ENCODE results near the gene BRF1. TPM values are rescaled to one million over a fixed set of nuclear protein-coding genes. Genes with fewer than 3 reads are reported as not detected.
A peak's percentile ranks its signal among the peaks of the same experiment; 100 is the strongest.

Gene BRF1, protein sequence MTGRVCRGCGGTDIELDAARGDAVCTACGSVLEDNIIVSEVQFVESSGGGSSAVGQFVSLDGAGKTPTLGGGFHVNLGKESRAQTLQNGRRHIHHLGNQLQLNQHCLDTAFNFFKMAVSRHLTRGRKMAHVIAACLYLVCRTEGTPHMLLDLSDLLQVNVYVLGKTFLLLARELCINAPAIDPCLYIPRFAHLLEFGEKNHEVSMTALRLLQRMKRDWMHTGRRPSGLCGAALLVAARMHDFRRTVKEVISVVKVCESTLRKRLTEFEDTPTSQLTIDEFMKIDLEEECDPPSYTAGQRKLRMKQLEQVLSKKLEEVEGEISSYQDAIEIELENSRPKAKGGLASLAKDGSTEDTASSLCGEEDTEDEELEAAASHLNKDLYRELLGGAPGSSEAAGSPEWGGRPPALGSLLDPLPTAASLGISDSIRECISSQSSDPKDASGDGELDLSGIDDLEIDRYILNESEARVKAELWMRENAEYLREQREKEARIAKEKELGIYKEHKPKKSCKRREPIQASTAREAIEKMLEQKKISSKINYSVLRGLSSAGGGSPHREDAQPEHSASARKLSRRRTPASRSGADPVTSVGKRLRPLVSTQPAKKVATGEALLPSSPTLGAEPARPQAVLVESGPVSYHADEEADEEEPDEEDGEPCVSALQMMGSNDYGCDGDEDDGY
- total RNA-seq (10 to 100 TPM; 49.3 to 54.6 TPM), polyA plus RNA-seq (ENCODE audit: insufficient read length in 2 of 2) (10 to 100 TPM; 70.0 to 77.9 TPM)
- long read RNA-seq, donor 1, partial matches to known transcripts: 31 of 41 reads
- long read RNA-seq, donor 1, other reads (novel, unspliced or antisense): 7 of 41 reads
- long read RNA-seq, donor 2, partial matches to known transcripts: 0 of 4 reads
- long read RNA-seq, donor 2, other reads (novel, unspliced or antisense): 0 of 4 reads
- long read RNA-seq, donor 3, partial matches to known transcripts: 21 of 22 reads
- long read RNA-seq, donor 3, other reads (novel, unspliced or antisense): 0 of 22 reads
- long read RNA-seq, donor 4, partial matches to known transcripts: 0 of 1 reads
- long read RNA-seq, donor 4, other reads (novel, unspliced or antisense): 0 of 1 reads

DNA sequence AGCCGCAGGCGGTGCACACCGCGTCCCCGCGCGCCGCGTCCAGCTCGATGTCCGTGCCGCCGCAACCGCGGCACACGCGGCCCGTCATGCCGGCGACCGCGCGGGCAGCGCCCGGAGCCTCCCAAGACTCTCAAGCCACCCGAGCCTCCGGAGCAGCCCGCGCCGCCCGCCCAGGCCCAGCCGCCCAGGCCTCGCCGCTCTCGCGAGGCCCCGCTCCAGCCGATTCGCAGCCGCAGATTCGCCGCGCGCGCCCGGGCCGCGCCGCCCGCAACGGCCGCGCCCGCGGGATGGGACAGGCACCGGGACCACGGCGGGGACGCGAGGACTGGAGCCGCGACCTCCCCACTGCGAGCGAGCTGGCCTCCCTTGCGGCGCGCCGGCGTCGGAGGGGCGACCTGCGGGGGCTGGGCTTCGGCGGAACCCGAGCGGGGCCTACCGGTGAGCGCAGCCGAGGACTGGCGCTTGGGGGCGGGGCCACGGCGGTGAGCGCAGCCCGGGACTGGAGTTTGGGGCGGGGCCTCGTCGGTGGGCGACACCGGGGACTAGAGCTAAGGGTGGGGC lies at the start of gene BRF1:
BRF1 (minus strand) TSS at position 460 of the 561 bp plus-strand sequence; CDS start at position 88, 372 bp downstream.
- H3K9me3 ChIP-seq (ENCODE audit: control insufficient read depth, insufficient read depth, low read length): no peaks in the 10 kb centered on the region
- peaks cover 25% of the 10 kb centered on the region for H3K4me1 ChIP-seq (ENCODE audit: control insufficient read depth, insufficient read depth, low read length)
- DNase-seq (ENCODE audit: low read depth in 4 of 6, low spot score in 6 of 6): peak in 4 of 6 donors; percentile 78 to 97 (median 91)
- peak within 1 kb of the TSS; percentile 94 for H3K27ac ChIP-seq (ENCODE audit: low read depth, low read length)
- H3K36me3 ChIP-seq (ENCODE audit: control insufficient read depth, insufficient read depth, low read length): peaks cover 3% of the 10 kb centered on the region
- 0% methylated on average over 90 of the region's 90 CpGs for WGBS (ENCODE audit: insufficient coverage)
- H3K27me3 ChIP-seq (ENCODE audit: control insufficient read depth, insufficient read depth, low read length): no peaks in the 10 kb centered on the region
- H3K4me3 ChIP-seq (ENCODE audit: low read depth, low read length): peak within 1 kb of the TSS; percentile 72

DNA sequence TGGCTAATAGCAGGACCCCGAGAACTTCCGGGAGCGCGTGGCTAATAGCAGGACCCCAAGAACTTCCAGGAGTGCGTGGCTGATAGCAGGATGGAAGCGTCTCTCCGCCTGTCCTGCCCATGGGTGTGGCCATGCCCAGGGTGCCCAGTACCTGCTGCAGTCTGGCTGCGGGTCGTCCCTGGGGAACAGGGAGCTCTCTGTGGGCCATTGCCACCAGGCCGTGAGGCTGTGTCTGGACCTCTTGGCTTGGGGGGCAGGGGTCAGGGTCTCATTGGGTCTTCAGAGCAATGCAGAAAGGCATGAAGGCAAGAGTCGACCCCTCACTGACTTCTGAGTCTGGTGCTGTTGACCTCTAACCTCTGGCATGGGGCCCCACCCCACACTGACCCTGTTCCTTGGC lies 49.2 kb upstream of the BRF1 start:
- Histone ChIP-seq H3K4me3 (ENCODE audit: low read depth, low read length) (no peak overlapping the region), H3K4me1 (ENCODE audit: control insufficient read depth, insufficient read depth, low read length) (peaks cover 6% of the 10 kb centered on the region)

DNA sequence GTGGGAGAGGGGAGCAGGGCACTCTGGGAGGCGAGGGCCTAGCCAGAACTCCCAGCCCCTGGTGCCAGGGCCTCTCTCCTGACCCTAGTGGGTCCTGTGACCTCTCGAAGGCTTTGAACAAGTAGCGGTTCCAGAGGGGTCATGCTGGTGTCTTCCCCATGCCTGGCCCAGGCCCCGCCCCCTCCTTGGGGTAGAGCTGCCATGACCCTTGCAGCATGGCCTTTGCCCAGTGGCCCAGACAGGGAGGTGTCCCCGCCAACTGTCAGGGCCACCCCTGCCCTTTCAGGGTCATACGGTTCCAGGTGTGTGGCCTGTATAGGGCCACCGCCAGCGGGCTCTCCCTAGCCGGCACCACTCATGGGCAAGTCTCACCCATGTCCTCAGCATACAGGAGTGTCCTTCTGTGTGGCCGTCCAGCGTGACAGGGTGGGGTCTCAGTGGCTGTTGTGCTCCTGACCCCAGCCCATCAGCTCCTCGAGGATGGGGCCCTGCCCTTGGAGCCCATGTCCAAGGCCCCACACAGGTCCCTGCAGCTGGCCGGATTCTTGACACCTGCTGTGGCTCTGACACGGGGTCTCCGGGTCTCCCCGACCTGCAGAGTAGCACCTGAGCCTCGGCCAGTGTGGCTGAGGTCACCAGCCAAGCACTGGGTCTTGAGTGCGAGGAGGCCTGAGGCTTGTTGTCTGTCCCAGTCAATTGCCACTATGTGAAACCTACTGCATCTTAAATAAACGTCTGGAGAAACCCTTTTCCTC lies 48.3 kb upstream of the BRF1 start:
- 91% methylated on average over 19 of the region's 19 CpGs for WGBS (ENCODE audit: insufficient coverage)

More for the DNA sequence above, 49.2 kb upstream of the BRF1 start:
- no peaks in the 10 kb centered on the region for H3K27me3 ChIP-seq (ENCODE audit: control insufficient read depth, insufficient read depth, low read length)
- no peak for DNase-seq (ENCODE audit: low read depth in 4 of 6, low spot score in 6 of 6)
- no peaks in the 10 kb centered on the region for H3K9me3 ChIP-seq (ENCODE audit: control insufficient read depth, insufficient read depth, low read length)
- peaks cover 73% of the 10 kb centered on the region for H3K36me3 ChIP-seq (ENCODE audit: control insufficient read depth, insufficient read depth, low read length)
- WGBS (ENCODE audit: insufficient coverage): 90% methylated on average over 11 of the region's 11 CpGs
- H3K27ac ChIP-seq (ENCODE audit: low read depth, low read length): no peak overlapping the region

DNA sequence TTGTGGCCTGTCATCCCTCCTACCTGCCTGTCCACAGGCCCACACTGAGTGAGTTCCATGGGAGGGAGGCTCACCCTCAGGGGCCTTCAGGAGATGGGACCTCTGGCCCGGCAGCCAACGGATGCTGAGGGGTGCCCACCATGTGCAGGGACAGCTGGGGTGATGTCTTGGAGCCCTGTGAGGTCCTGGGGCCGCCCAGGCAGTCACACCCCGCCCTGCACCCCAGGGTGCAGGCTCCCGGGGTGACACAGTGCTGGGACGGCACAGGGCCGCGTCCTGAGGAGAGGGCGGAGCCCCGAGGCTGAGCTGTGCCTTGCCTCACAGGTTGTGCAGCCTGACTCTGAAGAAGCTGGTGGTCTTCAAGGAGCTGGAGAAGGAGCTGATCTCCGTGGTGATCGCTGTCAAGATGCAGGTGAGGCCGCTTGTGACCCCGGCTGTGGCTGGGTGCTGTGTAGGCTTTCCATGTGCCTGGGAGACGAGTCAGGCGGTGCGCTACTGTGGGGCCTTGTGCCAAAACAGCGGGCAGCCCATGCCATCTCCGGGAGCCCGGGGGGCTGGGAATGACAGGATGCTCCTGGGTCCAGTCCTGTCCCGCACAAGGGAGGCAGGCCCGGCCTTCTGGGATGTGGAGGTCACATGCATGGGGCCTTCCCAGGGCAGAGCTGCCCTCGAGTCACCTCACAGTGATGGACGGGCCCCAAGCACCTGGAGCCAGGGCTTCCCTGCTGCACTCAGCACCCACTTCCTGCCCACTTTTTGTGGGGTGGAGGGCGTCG lies 47.6 kb upstream of the BRF1 start:
- H3K9me3 ChIP-seq (ENCODE audit: control insufficient read depth, insufficient read depth, low read length): no peaks in the 10 kb centered on the region
- no peak overlapping the region for H3K27ac ChIP-seq (ENCODE audit: low read depth, low read length)
- WGBS (ENCODE audit: insufficient coverage): 82% methylated on average over 25 of the region's 26 CpGs

More for the DNA sequence above, 48.3 kb upstream of the BRF1 start:
- H3K27me3 ChIP-seq (ENCODE audit: control insufficient read depth, insufficient read depth, low read length): no peaks in the 10 kb centered on the region
- no peak overlapping the region for H3K4me3 ChIP-seq (ENCODE audit: low read depth, low read length)
- H3K36me3 ChIP-seq (ENCODE audit: control insufficient read depth, insufficient read depth, low read length): peaks cover 65% of the 10 kb centered on the region
- H3K9me3 ChIP-seq (ENCODE audit: control insufficient read depth, insufficient read depth, low read length): no peaks in the 10 kb centered on the region
- no peak for DNase-seq (ENCODE audit: low read depth in 4 of 6, low spot score in 6 of 6)
- H3K27ac ChIP-seq (ENCODE audit: low read depth, low read length): no peak overlapping the region
- peaks cover 6% of the 10 kb centered on the region for H3K4me1 ChIP-seq (ENCODE audit: control insufficient read depth, insufficient read depth, low read length)

DNA sequence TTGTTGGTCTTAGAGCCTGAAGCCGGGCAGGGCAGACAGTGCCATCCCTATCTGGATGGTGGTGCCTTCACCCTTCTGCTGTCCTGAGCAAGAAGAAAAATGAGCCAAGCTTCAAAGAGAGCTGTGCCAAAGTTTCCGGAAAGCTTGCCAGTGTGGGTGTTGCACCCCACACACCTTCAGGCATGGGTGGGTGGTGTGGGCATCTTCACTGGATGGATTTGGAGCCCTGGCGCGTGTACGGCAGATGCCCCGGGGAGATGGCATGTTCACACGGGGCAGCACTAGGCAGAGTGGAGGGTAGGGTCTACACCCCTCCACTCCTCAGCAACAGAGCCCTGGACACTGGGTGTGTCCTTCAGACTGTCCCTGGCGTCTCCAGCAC lies 46.8 kb upstream of the BRF1 start:
- H3K27me3 ChIP-seq (ENCODE audit: control insufficient read depth, insufficient read depth, low read length): no peaks in the 10 kb centered on the region
- WGBS (ENCODE audit: insufficient coverage): 88% methylated on average over 7 of the region's 8 CpGs
- H3K27ac ChIP-seq (ENCODE audit: low read depth, low read length): no peak overlapping the region
- no peaks in the 10 kb centered on the region for H3K9me3 ChIP-seq (ENCODE audit: control insufficient read depth, insufficient read depth, low read length)
- H3K36me3 ChIP-seq (ENCODE audit: control insufficient read depth, insufficient read depth, low read length): peaks cover 49% of the 10 kb centered on the region
- H3K4me3 ChIP-seq (ENCODE audit: low read depth, low read length): no peak overlapping the region
- DNase-seq (ENCODE audit: low read depth in 4 of 6, low spot score in 6 of 6): no peak
- peaks cover 15% of the 10 kb centered on the region for H3K4me1 ChIP-seq (ENCODE audit: control insufficient read depth, insufficient read depth, low read length)

More for the DNA sequence above, 47.6 kb upstream of the BRF1 start:
- Histone ChIP-seq H3K27me3 (ENCODE audit: control insufficient read depth, insufficient read depth, low read length) (no peaks in the 10 kb centered on the region), H3K4me1 (ENCODE audit: control insufficient read depth, insufficient read depth, low read length) (peaks cover 10% of the 10 kb centered on the region), H3K4me3 (ENCODE audit: low read depth, low read length) (no peak overlapping the region), H3K36me3 (ENCODE audit: control insufficient read depth, insufficient read depth, low read length) (peaks cover 57% of the 10 kb centered on the region)
- DNase-seq (ENCODE audit: low read depth in 4 of 6, low spot score in 6 of 6): no peak

DNA sequence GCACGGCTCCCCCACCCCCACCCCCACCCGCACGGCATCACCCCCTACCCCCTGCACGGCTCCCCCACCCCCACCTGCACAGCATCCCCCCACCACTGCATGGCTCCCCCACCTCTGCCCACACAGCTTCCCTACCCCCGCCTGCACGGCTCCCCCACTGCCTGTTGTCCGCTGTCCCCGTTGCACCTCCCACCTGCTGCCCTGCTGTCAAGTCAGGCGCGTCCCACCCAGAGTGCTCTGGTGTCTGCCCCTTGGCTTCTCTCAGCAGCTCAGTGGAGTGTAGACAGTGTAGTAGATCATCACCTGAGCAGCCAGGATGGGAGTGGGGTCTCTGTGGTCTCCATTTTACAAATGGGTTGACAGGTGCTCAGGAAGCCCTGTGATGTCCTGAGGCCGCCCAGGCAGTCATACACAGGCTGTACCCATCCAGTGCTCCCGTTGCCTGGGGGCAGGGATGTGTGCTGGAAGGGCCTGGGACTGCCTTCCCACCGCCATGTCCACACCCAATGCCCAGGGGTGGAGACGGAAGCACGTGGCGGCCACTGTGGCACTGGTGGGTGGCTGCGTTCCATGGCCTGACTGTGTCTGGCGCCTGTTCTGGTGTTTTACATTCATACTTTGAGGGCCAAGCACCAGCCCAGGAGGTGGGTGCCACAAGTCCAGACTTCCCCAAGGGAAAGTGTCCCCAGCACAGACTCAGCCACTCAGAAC lies 46.2 kb upstream of the BRF1 start:
- Histone ChIP-seq H3K4me1 (ENCODE audit: control insufficient read depth, insufficient read depth, low read length) (peaks cover 19% of the 10 kb centered on the region), H3K9me3 (ENCODE audit: control insufficient read depth, insufficient read depth, low read length) (no peaks in the 10 kb centered on the region), H3K36me3 (ENCODE audit: control insufficient read depth, insufficient read depth, low read length) (peaks cover 46% of the 10 kb centered on the region), H3K4me3 (ENCODE audit: low read depth, low read length) (no peak overlapping the region), H3K27me3 (ENCODE audit: control insufficient read depth, insufficient read depth, low read length) (no peaks in the 10 kb centered on the region), H3K27ac (ENCODE audit: low read depth, low read length) (no peak overlapping the region)
- DNase-seq (ENCODE audit: low read depth in 4 of 6, low spot score in 6 of 6): no peak
- 86% methylated on average over 14 of the region's 18 CpGs for WGBS (ENCODE audit: insufficient coverage)

DNA sequence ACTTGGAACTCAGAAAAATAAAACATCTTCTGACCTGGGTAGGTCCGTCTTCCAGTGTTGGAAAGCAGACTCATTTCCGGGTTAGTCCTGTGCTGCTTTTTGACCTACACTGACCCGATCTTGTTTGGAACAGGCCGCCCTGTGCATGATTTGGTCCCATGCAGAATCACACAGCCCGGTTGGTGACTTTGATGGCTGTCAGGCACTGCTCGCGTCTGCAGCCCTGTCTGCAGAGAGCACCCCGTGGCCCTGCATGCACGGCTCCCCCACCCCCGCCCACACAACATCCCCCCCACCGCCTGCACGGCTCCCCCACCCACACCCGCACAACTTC lies 45.4 kb upstream of the BRF1 start:
- no peak for DNase-seq (ENCODE audit: low read depth in 4 of 6, low spot score in 6 of 6)
- Histone ChIP-seq H3K27ac (ENCODE audit: low read depth, low read length) (no peak overlapping the region), H3K4me1 (ENCODE audit: control insufficient read depth, insufficient read depth, low read length) (peaks cover 25% of the 10 kb centered on the region), H3K27me3 (ENCODE audit: control insufficient read depth, insufficient read depth, low read length) (no peaks in the 10 kb centered on the region), H3K9me3 (ENCODE audit: control insufficient read depth, insufficient read depth, low read length) (no peaks in the 10 kb centered on the region), H3K36me3 (ENCODE audit: control insufficient read depth, insufficient read depth, low read length) (peaks cover 40% of the 10 kb centered on the region), H3K4me3 (ENCODE audit: low read depth, low read length) (no peak overlapping the region)
- 87% methylated on average over 5 of the region's 13 CpGs for WGBS (ENCODE audit: insufficient coverage)

DNA sequence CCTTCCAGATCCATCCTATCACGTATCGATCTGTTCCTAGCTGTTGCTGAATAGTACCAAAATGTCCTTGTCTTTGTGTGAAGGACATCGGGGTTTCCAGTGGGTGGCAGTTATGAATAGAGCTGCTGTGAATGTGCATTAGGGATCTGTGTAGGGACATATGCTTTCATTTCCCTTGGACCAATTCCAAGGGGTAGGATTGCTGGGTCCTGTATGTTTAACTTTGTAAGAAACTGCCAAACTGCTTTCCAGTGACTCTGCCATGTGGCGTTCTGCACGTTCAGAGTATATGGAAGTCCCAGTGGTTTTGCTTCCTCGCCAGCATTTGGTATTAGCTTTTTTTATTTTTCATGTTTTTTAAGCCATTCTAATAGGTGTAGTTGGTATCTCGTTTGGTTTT lies 42.4 kb upstream of the BRF1 start:
- 62% methylated on average over 2 of the region's 7 CpGs for WGBS (ENCODE audit: insufficient coverage)
- Histone ChIP-seq H3K9me3 (ENCODE audit: control insufficient read depth, insufficient read depth, low read length) (no peaks in the 10 kb centered on the region), H3K36me3 (ENCODE audit: control insufficient read depth, insufficient read depth, low read length) (peaks cover 15% of the 10 kb centered on the region), H3K4me3 (ENCODE audit: low read depth, low read length) (no peak overlapping the region), H3K27me3 (ENCODE audit: control insufficient read depth, insufficient read depth, low read length) (no peaks in the 10 kb centered on the region), H3K4me1 (ENCODE audit: control insufficient read depth, insufficient read depth, low read length) (peaks cover 39% of the 10 kb centered on the region), H3K27ac (ENCODE audit: low read depth, low read length) (no peak overlapping the region)
- peak in 2 of 6 donors; percentile 47 to 50 for DNase-seq (ENCODE audit: low read depth in 4 of 6, low spot score in 6 of 6)
